ENCODE measurements around the gene RPH3AL. TPM values are rescaled to one million over a fixed set of nuclear protein-coding genes. Genes with fewer than 3 reads are reported as not detected.

The RPH3AL gene
- total RNA-seq, 1 experiment from 2014 or later: 24.9 TPM

GRCh38 chr17:193426-193810, 159.2 kb downstream of the RPH3AL start:
- Histone ChIP-seq H3K79me2 (ENCODE audit: low read length) (no peaks in the 10 kb centered on the region), H3K9me2 (replicated peaks; ENCODE audit: low read length) (no peaks in the 10 kb centered on the region), H3F3A (ENCODE audit: low read length, unreplicated experiment) (no peaks in the 10 kb centered on the region), H2AFZ (ENCODE audit: low read length) (no peak overlapping the region), H3K4me3 (ENCODE audit: low read length) (no peak overlapping the region), H3K9ac (ENCODE audit: low read length) (no peak overlapping the region), H3K4me1 (ENCODE audit: insufficient read depth, low read length) (no peaks in the 10 kb centered on the region), H3K36me3 (ENCODE audit: low read depth, low read length) (no peaks in the 10 kb centered on the region), H3K9me3 (ENCODE audit: low read length) (no peaks in the 10 kb centered on the region), H3K4me2 (ENCODE audit: low read length) (no peak overlapping the region), H3K27me3 (ENCODE audit: low read length) (no peaks in the 10 kb centered on the region), H3K27ac (ENCODE audit: low read length) (no peak overlapping the region), H4K20me1 (ENCODE audit: low read length) (no peaks in the 10 kb centered on the region)
- no peak for DNase-seq
- CTCF ChIA-PET: no interaction called here
- intact Hi-C loops (cut with micrococcal nuclease): no loop called here
- TF ChIP-seq EZH2phosphoT487 (IDR thresholded peaks at IDR 0.05; ENCODE audit: borderline replicate concordance, low read length) (no peak), CTCF (conservative IDR thresholded peaks at IDR 0.05; ENCODE audit: low read depth, low read length) (no peak)
- POLR2A ChIA-PET (ENCODE audit: unreplicated experiment): no interaction called here
- ATAC-seq: no peak
- no TSS peak for BruUV-seq (replicated peaks)

GRCh38 chr17:192666-193425, 159.8 kb downstream of the RPH3AL start:
- BruUV-seq (replicated peaks): no TSS peak
- Histone ChIP-seq H3K79me2 (ENCODE audit: low read length) (no peaks in the 10 kb centered on the region), H3K27ac (ENCODE audit: low read length) (no peak overlapping the region), H3K4me1 (ENCODE audit: insufficient read depth, low read length) (no peaks in the 10 kb centered on the region), H3K9me3 (ENCODE audit: low read length) (no peaks in the 10 kb centered on the region), H2AFZ (ENCODE audit: low read length) (no peak overlapping the region), H4K20me1 (ENCODE audit: low read length) (no peaks in the 10 kb centered on the region), H3K4me3 (ENCODE audit: low read length) (no peak overlapping the region), H3K4me2 (ENCODE audit: low read length) (no peak overlapping the region), H3K36me3 (ENCODE audit: low read depth, low read length) (no peaks in the 10 kb centered on the region), H3F3A (ENCODE audit: low read length, unreplicated experiment) (no peaks in the 10 kb centered on the region), H3K27me3 (ENCODE audit: low read length) (no peaks in the 10 kb centered on the region), H3K9ac (ENCODE audit: low read length) (no peak overlapping the region), H3K9me2 (replicated peaks; ENCODE audit: low read length) (no peaks in the 10 kb centered on the region)
- intact Hi-C loops (cut with micrococcal nuclease): no loop called here
- no peak for TF ChIP-seq EZH2phosphoT487 (IDR thresholded peaks at IDR 0.05; ENCODE audit: borderline replicate concordance, low read length)
- TF ChIP-seq EZH2 (IDR thresholded peaks at IDR 0.05; ENCODE audit: low read length, unreplicated experiment): no peak
- no peak for TF ChIP-seq CTCF (conservative IDR thresholded peaks at IDR 0.05; ENCODE audit: low read depth, low read length)
- POLR2A ChIA-PET (ENCODE audit: unreplicated experiment): no interaction called here
- no peak for DNase-seq
- no peak for ATAC-seq
- CTCF ChIA-PET: no interaction called here

GRCh38 chr17:189444-189843, 163.2 kb downstream of the RPH3AL start:
- H3K36me3 ChIP-seq (ENCODE audit: low read depth, low read length): no peaks in the 10 kb centered on the region
- no peaks in the 10 kb centered on the region for H3K9me3 ChIP-seq (ENCODE audit: low read length)
- CTCF ChIA-PET: no interaction called here
- H2AFZ ChIP-seq (ENCODE audit: low read length): no peak overlapping the region
- no peaks in the 10 kb centered on the region for H3K27me3 ChIP-seq (ENCODE audit: low read length)
- H3K9me2 ChIP-seq (replicated peaks; ENCODE audit: low read length): no peaks in the 10 kb centered on the region
- H3K4me3 ChIP-seq (ENCODE audit: low read length): no peak overlapping the region
- no peaks in the 10 kb centered on the region for H3K4me1 ChIP-seq (ENCODE audit: insufficient read depth, low read length)
- ATAC-seq: no peak
- H3K4me2 ChIP-seq (ENCODE audit: low read length): no peak overlapping the region
- no TSS peak for BruUV-seq (replicated peaks)
- TF ChIP-seq EZH2phosphoT487 (IDR thresholded peaks at IDR 0.05; ENCODE audit: borderline replicate concordance, low read length): no peak
- no peak for TF ChIP-seq CTCF (conservative IDR thresholded peaks at IDR 0.05; ENCODE audit: low read depth, low read length)
- TF ChIP-seq EZH2 (IDR thresholded peaks at IDR 0.05; ENCODE audit: low read length, unreplicated experiment): no peak
- DNase-seq: no peak
- H3K9ac ChIP-seq (ENCODE audit: low read length): no peak overlapping the region
- H3K27ac ChIP-seq (ENCODE audit: low read length): no peak overlapping the region
- no peaks in the 10 kb centered on the region for H3K79me2 ChIP-seq (ENCODE audit: low read length)
- H3F3A ChIP-seq (ENCODE audit: low read length, unreplicated experiment): no peaks in the 10 kb centered on the region
- POLR2A ChIA-PET (ENCODE audit: unreplicated experiment): no interaction called here
- intact Hi-C loops (cut with micrococcal nuclease): no loop called here
- H4K20me1 ChIP-seq (ENCODE audit: low read length): no peaks in the 10 kb centered on the region

Measured in PC-3 (cell line).